ENCODE results near the gene SRSF4. TPM values are rescaled to one million over a fixed set of nuclear protein-coding genes. Genes with fewer than 3 reads are reported as not detected.

Gene SRSF4
- total RNA-seq, 1 donor from 2014 or later = 34.5 TPM

DNA sequence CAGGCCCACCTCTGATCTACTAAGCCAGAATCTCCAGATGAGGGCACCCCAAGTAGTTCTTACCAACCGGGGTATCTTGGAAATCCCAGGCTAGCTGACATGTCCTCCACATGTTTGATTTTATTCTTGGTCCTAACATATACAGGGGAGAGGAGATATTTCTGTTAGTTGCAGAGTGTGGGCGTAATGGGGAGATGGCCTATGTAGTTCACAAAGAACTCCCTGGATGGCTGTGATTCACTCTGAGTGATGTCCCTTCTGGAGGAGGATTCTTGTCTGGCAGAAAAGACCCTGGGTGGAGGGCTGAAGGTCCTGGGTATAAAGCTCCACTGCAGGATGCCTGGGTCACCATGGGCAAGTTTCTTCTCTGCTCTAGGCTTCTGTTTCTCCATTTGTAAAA lies 35.9 kb upstream of the SRSF4 start:
- peaks cover 16% of the 10 kb centered on the region for H3K36me3 ChIP-seq (ENCODE audit: control insufficient read depth, insufficient read depth, low read length)
- no peak overlapping the region for H3K4me3 ChIP-seq (ENCODE audit: low read depth, low read length)
- DNase-seq (ENCODE audit: low read depth) (no peak), FAIRE-seq (no peak)
- TF ChIP-seq, protein P1, sequence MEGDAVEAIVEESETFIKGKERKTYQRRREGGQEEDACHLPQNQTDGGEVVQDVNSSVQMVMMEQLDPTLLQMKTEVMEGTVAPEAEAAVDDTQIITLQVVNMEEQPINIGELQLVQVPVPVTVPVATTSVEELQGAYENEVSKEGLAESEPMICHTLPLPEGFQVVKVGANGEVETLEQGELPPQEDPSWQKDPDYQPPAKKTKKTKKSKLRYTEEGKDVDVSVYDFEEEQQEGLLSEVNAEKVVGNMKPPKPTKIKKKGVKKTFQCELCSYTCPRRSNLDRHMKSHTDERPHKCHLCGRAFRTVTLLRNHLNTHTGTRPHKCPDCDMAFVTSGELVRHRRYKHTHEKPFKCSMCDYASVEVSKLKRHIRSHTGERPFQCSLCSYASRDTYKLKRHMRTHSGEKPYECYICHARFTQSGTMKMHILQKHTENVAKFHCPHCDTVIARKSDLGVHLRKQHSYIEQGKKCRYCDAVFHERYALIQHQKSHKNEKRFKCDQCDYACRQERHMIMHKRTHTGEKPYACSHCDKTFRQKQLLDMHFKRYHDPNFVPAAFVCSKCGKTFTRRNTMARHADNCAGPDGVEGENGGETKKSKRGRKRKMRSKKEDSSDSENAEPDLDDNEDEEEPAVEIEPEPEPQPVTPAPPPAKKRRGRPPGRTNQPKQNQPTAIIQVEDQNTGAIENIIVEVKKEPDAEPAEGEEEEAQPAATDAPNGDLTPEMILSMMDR (IDR thresholded peaks at IDR 0.05; ENCODE audit: insufficient read depth, low read length, severe bottlenecking) = no peak
- H3K27me3 ChIP-seq (ENCODE audit: control insufficient read depth, insufficient read depth, low read length) = no peaks in the 10 kb centered on the region

GRCh38 chr1:29213055-29213454 lies 31.4 kb upstream of the SRSF4 start:
- Histone ChIP-seq H3K36me3 (ENCODE audit: control insufficient read depth, insufficient read depth, low read length) (peaks cover 21% of the 10 kb centered on the region), H3K4me3 (ENCODE audit: low read depth, low read length) (no peak overlapping the region), H3K27me3 (ENCODE audit: control insufficient read depth, insufficient read depth, low read length) (no peaks in the 10 kb centered on the region)
- DNase-seq (ENCODE audit: low read depth) (no peak), FAIRE-seq (no peak)
- TF ChIP-seq, protein P1 (IDR thresholded peaks at IDR 0.05; ENCODE audit: insufficient read depth, low read length, severe bottlenecking) = no peak

- TF ChIP-seq, protein P1 (IDR thresholded peaks at IDR 0.05; ENCODE audit: insufficient read depth, low read length, severe bottlenecking) = no peak
- H3K36me3 ChIP-seq (ENCODE audit: control insufficient read depth, insufficient read depth, low read length) = peaks cover 23% of the 10 kb centered on the region
- no peak for DNase-seq (ENCODE audit: low read depth)
- peak; percentile 23 for FAIRE-seq
- H3K4me3 ChIP-seq (ENCODE audit: low read depth, low read length) = no peak overlapping the region
- H3K27me3 ChIP-seq (ENCODE audit: control insufficient read depth, insufficient read depth, low read length) = no peaks in the 10 kb centered on the region
Measured at GRCh38 chr1:29211086-29212030, 29.7 kb upstream of the SRSF4 start.

- TF ChIP-seq, protein P1 (IDR thresholded peaks at IDR 0.05; ENCODE audit: insufficient read depth, low read length, severe bottlenecking) = no peak
- no peak overlapping the region for H3K4me3 ChIP-seq (ENCODE audit: low read depth, low read length)
- no peaks in the 10 kb centered on the region for H3K27me3 ChIP-seq (ENCODE audit: control insufficient read depth, insufficient read depth, low read length)
- DNase-seq (ENCODE audit: low read depth) = no peak
- peaks cover 23% of the 10 kb centered on the region for H3K36me3 ChIP-seq (ENCODE audit: control insufficient read depth, insufficient read depth, low read length)
- no peak for FAIRE-seq
Measured at GRCh38 chr1:29210278-29211085, 28.8 kb upstream of the SRSF4 start.

DNA sequence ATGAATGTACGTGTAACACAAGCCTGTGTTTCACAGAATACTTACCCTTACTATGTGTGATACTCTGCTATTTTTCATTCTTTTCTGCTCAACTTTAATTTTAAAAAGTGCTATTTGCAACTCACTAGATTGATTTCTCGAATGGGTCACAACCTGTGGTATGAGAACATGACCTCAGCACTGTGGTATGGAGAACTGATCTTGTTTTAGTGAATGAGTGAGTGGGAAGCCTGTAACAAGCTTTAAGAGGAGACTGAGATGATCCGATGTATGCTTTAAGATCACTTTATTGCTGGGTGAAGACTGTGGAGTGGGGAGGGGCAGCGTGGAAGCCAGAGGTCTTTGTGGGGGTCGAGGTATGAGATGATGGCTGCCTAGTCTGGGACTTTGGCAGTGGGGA lies 27.5 kb upstream of the SRSF4 start:
- H3K36me3 ChIP-seq (ENCODE audit: control insufficient read depth, insufficient read depth, low read length) = peaks cover 22% of the 10 kb centered on the region
- H3K4me3 ChIP-seq (ENCODE audit: low read depth, low read length) = no peak overlapping the region
- TF ChIP-seq, protein P1 (IDR thresholded peaks at IDR 0.05; ENCODE audit: insufficient read depth, low read length, severe bottlenecking) = no peak
- DNase-seq (ENCODE audit: low read depth) (peak; percentile 51), FAIRE-seq (no peak)
- no peaks in the 10 kb centered on the region for H3K27me3 ChIP-seq (ENCODE audit: control insufficient read depth, insufficient read depth, low read length)

Data from bronchial epithelial cell (primary cell).